IPS-20b (cell line): ENCODE data around the gene RNF34.

Experiments
- H3K27ac ChIP-seq: one replicate; pipeline ENCODE4 v1.5.1; 2013; ENCODE audit warnings: low read length
- H3K27me3 ChIP-seq: 2 replicates; pipeline ENCODE4 v1.6.1; 2013; ENCODE audit warnings: mild to moderate bottlenecking, low read length, inconsistent platforms; ENCODE audit not compliant: insufficient read depth
- H3K36me3 ChIP-seq: 2 replicates; pipeline ENCODE4 v1.6.1; 2013; ENCODE audit warnings: low read depth, mild to moderate bottlenecking, inconsistent platforms, low read length, moderate library complexity; ENCODE audit not compliant: insufficient read depth
- H3K4me1 ChIP-seq: 2 replicates; pipeline ENCODE4 v1.6.1; 2013; ENCODE audit warnings: mild to moderate bottlenecking, control low read depth, inconsistent platforms, low read length, moderate library complexity; ENCODE audit not compliant: insufficient read depth
- H3K4me3 ChIP-seq: 2 replicates; pipeline ENCODE4 v1.5.1; 2013; ENCODE audit warnings: mild to moderate bottlenecking, low read length, inconsistent platforms
- H3K9ac ChIP-seq: 2 replicates; pipeline ENCODE4 v1.6.1; 2013; ENCODE audit warnings: low read depth, mild to moderate bottlenecking, inconsistent platforms, low read length, moderate library complexity
- H3K9me3 ChIP-seq: 2 replicates; pipeline ENCODE4 v1.6.1; 2013; ENCODE audit warnings: mild to moderate bottlenecking, low read depth, low read length, inconsistent platforms; ENCODE audit not compliant: insufficient read depth

The RNF34 gene

GRCh38 chr12:121442028-121442948 is 42.4 kb downstream of the RNF34 start:
- no peaks in the 10 kb centered on the region for H3K9me3 ChIP-seq
- no peaks in the 10 kb centered on the region for H3K27me3 ChIP-seq
- peaks cover 82% of the 10 kb centered on the region for H3K36me3 ChIP-seq
- H3K9ac ChIP-seq, result no peak overlapping the region
- H3K4me3 ChIP-seq, result no peak overlapping the region
- no peaks in the 10 kb centered on the region for H3K4me1 ChIP-seq
- no peak overlapping the region for H3K27ac ChIP-seq

- Histone ChIP-seq H3K9ac (no peak overlapping the region), H3K36me3 (peaks cover 71% of the 10 kb centered on the region), H3K4me1 (no peaks in the 10 kb centered on the region)
These were observed 43.4 kb downstream of the RNF34 start for GRCh38 chr12:121443193-121443870.

DNA sequence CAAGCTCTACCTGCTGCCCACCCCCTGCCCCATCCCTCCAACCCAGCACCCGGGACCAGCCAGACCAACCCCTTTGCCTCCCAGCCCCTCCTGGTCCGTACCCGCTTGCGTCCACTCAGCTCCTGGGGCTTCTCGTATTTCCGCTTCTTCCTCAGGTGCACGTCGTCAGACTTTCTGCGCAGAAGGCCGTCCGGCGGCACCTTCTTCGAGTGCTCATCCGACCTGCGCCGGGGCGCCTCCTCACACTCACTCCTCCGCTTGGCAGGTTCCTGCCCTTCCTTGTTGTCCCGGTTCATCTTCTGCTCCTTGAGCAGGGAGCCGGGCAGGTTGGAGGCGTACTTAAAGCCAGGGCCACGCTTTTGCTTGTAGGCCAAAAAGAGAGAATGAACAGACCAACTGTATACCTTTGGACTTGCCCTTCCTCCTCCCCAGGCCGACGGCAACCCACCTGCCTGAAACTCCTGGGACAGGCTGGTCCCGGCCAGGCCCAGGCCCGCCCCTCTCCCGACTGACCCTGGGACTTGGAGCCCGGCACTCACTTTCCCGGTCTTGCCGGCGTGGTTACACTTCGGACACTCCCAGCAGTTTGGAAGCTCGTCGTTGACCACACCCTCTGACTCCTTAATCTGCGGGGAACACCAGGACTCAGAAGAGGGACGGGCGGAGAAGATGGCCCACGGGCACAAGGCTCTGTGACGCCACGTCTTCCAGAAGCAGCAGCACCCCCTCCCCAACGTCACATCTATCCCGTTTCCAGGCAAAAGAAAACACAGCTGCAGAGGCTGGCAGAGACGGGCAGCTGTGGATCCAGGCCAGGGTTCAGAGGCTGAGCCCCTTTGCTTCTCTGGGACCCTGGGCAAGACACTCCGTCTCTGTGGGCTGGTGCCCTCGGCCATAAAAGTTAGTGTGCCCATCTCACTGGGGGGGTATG is 44.3 kb downstream of the RNF34 start:
- Histone ChIP-seq H3K9ac (no peak overlapping the region), H3K36me3 (peaks cover 63% of the 10 kb centered on the region), H3K27ac (no peak overlapping the region), H3K9me3 (no peaks in the 10 kb centered on the region), H3K4me1 (no peaks in the 10 kb centered on the region), H3K4me3 (no peak overlapping the region), H3K27me3 (no peaks in the 10 kb centered on the region)

More at GRCh38 chr12:121443193-121443870, 43.4 kb downstream of the RNF34 start:
- no peak overlapping the region for H3K4me3 ChIP-seq
- H3K27me3 ChIP-seq, result no peaks in the 10 kb centered on the region
- H3K9me3 ChIP-seq, result no peaks in the 10 kb centered on the region
- no peak overlapping the region for H3K27ac ChIP-seq

DNA sequence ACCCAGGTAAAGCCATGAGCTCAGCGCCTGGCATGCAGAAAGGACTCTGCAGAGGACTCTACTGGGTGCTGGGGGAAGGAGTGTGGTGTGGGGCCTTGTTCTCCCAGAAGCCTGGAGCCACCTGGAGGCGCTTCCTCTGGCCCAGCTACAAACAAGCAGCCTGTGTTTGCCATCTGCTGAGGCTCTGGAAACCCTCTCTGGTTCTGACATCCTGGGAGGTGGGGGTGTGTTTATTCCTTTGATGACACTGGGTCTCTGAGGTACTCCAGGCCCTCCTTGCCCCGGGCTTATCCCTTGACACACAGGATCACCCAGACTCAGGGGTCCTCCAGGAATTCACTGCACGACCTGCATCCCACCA is 44.9 kb downstream of the RNF34 start:
- H3K27me3 ChIP-seq, result no peaks in the 10 kb centered on the region
- no peak overlapping the region for H3K27ac ChIP-seq
- H3K9ac ChIP-seq, result no peak overlapping the region
- no peak overlapping the region for H3K4me3 ChIP-seq
- H3K9me3 ChIP-seq, result no peaks in the 10 kb centered on the region
- peaks cover 62% of the 10 kb centered on the region for H3K36me3 ChIP-seq
- no peaks in the 10 kb centered on the region for H3K4me1 ChIP-seq

- Histone ChIP-seq H3K9me3 (no peaks in the 10 kb centered on the region), H3K27me3 (no peaks in the 10 kb centered on the region), H3K9ac (no peak overlapping the region), H3K36me3 (peaks cover 53% of the 10 kb centered on the region), H3K27ac (no peak overlapping the region), H3K4me3 (no peak overlapping the region), H3K4me1 (no peaks in the 10 kb centered on the region)
These were observed 46.8 kb downstream of the RNF34 start for GRCh38 chr12:121446750-121447149.

GRCh38 chr12:121448771-121449315 is 48.9 kb downstream of the RNF34 start:
- Histone ChIP-seq H3K27ac (no peak overlapping the region), H3K4me1 (no peaks in the 10 kb centered on the region), H3K9ac (no peak overlapping the region), H3K9me3 (no peaks in the 10 kb centered on the region), H3K36me3 (peaks cover 56% of the 10 kb centered on the region), H3K27me3 (no peaks in the 10 kb centered on the region), H3K4me3 (no peak overlapping the region)

DNA sequence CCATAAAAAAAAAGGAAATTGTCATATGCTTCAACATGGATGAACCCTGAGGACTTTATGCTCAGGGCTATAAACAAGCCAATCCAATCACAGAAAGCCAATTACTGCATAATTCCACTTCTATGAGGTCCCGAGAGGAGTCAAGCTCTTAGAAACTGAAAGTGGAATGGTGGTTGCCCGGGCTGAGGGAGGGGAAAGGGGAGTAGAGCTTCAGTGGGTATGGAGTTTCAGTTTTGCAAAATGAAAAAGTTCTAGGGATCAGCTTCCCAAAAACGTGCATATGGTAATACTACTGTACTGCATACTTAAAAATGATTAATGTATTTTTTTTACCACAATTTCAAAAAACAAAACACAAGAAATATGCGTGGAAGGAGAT is 52.0 kb downstream of the RNF34 start:
- H3K9me3 ChIP-seq, result no peaks in the 10 kb centered on the region
- H3K9ac ChIP-seq, result no peak overlapping the region
- H3K27me3 ChIP-seq, result no peaks in the 10 kb centered on the region
- H3K4me3 ChIP-seq, result no peak overlapping the region
- no peak overlapping the region for H3K27ac ChIP-seq
- H3K36me3 ChIP-seq, result peaks cover 32% of the 10 kb centered on the region
- H3K4me1 ChIP-seq, result no peaks in the 10 kb centered on the region

- no peaks in the 10 kb centered on the region for H3K4me1 ChIP-seq
- no peak overlapping the region for H3K4me3 ChIP-seq
- H3K36me3 ChIP-seq, result peaks cover 32% of the 10 kb centered on the region
- no peaks in the 10 kb centered on the region for H3K27me3 ChIP-seq
- no peak overlapping the region for H3K27ac ChIP-seq
- no peaks in the 10 kb centered on the region for H3K9me3 ChIP-seq
- no peak overlapping the region for H3K9ac ChIP-seq
These were observed 52.5 kb downstream of the RNF34 start for GRCh38 chr12:121452340-121452984.

DNA sequence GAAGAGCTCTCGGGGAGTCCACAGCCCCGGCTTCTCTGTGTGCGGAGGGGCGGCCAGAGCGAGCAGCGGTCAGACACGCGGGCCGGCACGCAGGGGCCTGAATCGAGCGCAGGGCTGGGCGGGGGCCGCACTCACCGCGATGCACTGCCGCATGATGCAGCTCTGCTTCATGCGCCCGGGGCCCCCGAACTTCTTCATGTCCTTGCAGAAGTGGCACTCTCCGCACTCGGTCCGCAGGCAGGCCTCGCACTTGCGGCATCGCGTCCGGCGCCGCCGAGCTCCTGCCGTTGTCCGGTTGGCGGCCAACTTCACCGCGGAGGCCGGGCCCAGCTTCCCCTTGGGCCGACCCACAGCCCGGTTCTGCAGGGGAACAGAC is 53.1 kb downstream of the RNF34 start:
- H3K36me3 ChIP-seq, result peaks cover 32% of the 10 kb centered on the region
- H3K27ac ChIP-seq, result no peak overlapping the region
- no peak overlapping the region for H3K9ac ChIP-seq
- no peaks in the 10 kb centered on the region for H3K9me3 ChIP-seq
- no peak overlapping the region for H3K4me3 ChIP-seq
- no peaks in the 10 kb centered on the region for H3K27me3 ChIP-seq
- H3K4me1 ChIP-seq, result no peaks in the 10 kb centered on the region

DNA sequence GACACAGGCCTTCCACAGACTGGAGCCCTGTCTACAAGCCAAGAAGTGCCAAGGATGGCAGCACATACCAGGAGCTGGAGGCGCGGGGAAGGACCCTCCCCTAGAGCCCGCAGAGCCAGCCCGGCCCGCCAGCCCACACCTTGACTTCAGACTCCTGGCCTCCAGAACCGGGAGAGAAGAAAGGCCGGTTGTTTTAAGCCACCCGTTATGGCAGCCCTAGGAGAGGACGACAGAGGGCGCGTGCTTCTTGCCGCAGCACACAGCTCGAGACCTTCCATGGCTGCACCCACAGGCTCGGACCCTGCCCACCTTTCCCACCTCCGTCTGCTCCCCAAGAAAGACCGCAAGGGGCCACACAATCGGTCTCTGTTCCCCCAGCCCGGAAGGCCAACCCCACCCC is 53.7 kb downstream of the RNF34 start:
- Histone ChIP-seq H3K9ac (no peak overlapping the region), H3K4me3 (no peak overlapping the region), H3K27ac (no peak overlapping the region), H3K4me1 (no peaks in the 10 kb centered on the region), H3K27me3 (no peaks in the 10 kb centered on the region), H3K9me3 (no peaks in the 10 kb centered on the region), H3K36me3 (peaks cover 32% of the 10 kb centered on the region)

DNA sequence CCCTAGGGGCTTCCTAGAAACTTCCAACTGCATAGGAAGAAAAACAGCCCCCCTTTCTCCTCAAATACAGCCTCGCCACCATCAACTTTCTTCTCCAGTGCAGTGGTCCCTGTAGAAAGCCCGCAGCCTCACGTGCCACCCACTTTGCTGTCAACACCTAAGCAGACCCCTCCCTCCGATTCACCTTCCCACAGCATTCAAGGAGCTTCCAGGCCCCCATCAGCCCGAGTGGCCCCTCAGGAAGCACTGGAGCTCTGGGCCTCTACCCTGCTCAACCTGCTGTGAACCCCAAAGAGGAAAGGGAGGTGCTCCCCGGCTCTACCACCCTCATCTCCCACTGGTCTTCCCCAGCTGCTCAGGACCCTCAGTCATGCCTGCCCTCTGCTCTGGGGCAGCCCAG is 55.0 kb downstream of the RNF34 start:
- Histone ChIP-seq H3K27ac (no peak overlapping the region), H3K27me3 (no peaks in the 10 kb centered on the region), H3K4me3 (no peak overlapping the region), H3K9me3 (no peaks in the 10 kb centered on the region), H3K4me1 (no peaks in the 10 kb centered on the region), H3K36me3 (peaks cover 28% of the 10 kb centered on the region), H3K9ac (no peak overlapping the region)
